IPS-11a (cell line): ENCODE results near the gene PXT1.
"Not testable (repeated sequence)": the region's sequence is repeated elsewhere in the genome, so short reads cannot be mapped to it uniquely, and the experiment has no call there.

Source experiments
- H3K4me3 ChIP-seq: one replicate; pipeline ENCODE4 v1.5.1; 2013; ENCODE audit warnings: low read depth, low read length, control low read depth

Gene PXT1

GRCh38 chr6:36371211-36371610 is 71.4 kb downstream of the PXT1 start:
- H3K4me3 ChIP-seq = no peak overlapping the region

DNA sequence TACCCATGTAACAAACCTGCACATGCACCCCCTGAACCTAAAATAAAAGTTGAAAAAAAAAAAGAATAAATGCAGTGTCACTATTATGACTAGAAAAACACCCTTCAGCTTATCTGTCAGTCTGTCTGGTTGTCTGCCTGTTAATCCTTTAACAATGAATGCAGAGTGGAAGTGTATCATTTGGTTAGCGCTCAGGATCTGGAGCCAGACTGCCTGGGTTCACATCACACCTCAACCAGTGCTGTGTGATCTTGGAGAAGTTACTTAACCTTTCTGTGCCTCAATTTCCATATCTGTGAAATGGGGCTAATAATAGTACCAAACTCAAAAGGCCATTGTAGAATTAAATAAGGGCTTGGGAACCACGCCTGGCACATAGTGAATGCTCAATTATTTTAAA is 72.0 kb downstream of the PXT1 start:
- H3K4me3 ChIP-seq = no peak overlapping the region

- no peak overlapping the region for H3K4me3 ChIP-seq
Measured at GRCh38 chr6:36368921-36369865, 73.5 kb downstream of the PXT1 start.

DNA sequence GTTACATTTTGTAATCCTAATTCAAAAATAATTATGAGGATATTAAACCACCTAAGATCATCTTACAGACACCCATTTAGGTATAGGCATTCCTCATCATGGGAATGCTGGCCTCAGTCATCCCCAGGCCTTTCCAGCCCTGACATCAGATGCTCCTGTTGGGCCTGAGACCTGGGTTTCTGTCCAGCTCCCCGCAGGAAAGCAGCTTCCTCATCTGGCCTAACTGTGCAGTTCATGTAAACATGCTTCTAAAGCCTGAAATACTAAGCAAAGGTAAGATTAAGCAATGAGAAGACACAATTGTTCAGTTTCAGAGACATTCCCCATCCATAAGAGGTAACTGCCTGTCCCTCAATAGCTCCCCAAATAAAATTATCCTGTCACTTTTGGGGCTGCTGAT is 74.2 kb downstream of the PXT1 start:
- no peak overlapping the region for H3K4me3 ChIP-seq

- no peak overlapping the region for H3K4me3 ChIP-seq
Measured at GRCh38 chr6:36367743-36368142, 74.9 kb downstream of the PXT1 start.

DNA sequence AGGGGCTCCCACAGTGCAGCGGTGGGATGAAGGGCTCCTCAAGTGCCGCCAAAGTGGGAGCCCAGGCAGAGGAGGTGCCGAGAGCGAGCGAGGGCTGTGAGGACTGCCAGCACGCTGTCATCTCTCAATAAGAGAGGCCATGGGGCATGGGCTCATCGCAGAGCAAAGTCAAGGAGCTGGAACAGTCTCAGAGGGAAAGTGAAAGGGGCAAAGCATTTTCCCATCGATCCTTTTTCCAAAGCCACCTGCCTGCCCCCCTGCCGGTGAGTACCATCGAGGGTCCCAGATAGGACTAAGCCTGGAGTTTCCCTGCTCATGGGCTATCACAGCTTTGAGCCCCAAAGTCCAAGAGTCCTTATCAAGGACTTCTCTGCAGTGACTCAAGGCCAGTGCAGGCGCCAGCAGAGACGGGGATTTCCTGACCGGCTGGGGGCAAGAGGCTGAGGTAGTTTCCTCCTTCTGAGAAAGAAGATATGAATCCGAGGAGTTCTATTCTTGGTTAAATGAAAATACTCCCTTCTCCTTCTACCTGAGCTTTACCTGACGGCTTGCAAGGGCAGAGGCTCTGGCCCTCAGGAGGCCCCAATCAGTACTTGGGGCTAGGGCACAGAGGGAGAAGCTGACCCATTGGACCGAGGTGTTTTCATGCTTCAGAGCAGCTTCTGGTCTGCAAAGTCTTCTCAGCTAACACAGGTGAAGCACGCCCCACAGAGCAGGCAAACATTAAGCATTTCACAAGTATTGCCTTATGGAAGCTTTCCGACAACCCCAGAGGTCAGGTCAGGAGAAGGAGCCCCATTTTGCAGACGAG is 77.8 kb downstream of the PXT1 start:
- H3K4me3 ChIP-seq = no peak overlapping the region

- not testable (repeated sequence) for H3K4me3 ChIP-seq
Measured at GRCh38 chr6:36364061-36364635, 78.5 kb downstream of the PXT1 start.

GRCh38 chr6:36363371-36363752 is 79.3 kb downstream of the PXT1 start:
- H3K4me3 ChIP-seq = not testable (repeated sequence)

DNA sequence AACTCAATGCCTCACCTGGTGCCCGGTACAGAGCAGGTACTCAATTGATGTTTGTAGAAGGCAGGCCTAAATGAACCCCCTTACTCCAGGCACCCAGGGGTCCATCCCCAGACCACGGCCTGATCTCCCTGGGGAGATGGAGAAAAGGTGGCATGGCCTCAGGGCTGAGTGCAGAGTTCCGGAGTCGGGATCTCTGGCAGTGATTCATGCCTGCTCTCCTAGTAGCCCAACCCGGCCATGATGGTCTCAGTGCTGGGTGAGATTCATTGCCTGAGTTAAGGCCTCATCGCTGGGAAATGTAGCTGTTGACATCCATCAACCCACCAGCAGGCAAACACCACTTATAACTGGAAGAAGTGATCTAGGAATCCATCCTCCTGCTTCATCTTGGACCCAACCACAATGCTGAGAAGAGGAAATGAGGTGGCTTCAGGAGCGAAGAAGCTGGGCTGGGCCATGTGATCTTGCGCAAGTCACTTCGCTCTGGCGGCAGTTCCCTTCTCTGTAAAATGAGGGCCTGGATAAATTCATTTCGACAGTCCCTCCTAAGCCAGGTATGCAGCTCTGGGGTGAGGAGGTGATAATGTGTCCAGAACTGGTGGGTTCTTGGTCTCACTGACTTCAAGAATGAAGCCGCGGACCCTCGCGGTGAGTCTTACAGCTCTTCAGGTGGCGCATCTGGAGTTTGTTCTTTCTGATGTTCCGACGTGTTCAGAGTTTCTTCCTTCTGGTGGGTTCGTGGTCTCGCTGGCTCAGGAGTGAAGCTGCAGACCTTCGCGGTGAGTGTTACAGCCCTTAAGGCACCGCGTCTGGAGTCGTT is 79.9 kb downstream of the PXT1 start:
- H3K4me3 ChIP-seq = no peak overlapping the region

- H3K4me3 ChIP-seq = no peak overlapping the region
Measured at GRCh38 chr6:36361071-36361470, 81.6 kb downstream of the PXT1 start.

GRCh38 chr6:36360241-36361054 is 82.2 kb downstream of the PXT1 start:
- no peak overlapping the region for H3K4me3 ChIP-seq

- H3K4me3 ChIP-seq = no peak overlapping the region
Measured at GRCh38 chr6:36358226-36358915, 84.3 kb downstream of the PXT1 start.

- no peak overlapping the region for H3K4me3 ChIP-seq
Measured at GRCh38 chr6:36357872-36358225, 84.8 kb downstream of the PXT1 start.

GRCh38 chr6:36355819-36356218 is 86.8 kb downstream of the PXT1 start:
- no peak overlapping the region for H3K4me3 ChIP-seq

- H3K4me3 ChIP-seq = no peak overlapping the region
Measured at GRCh38 chr6:36353411-36353915, 89.2 kb downstream of the PXT1 start.

- no peak overlapping the region for H3K4me3 ChIP-seq
Measured at GRCh38 chr6:36352477-36353157, 90.0 kb downstream of the PXT1 start.

GRCh38 chr6:36350681-36351571 is 91.7 kb downstream of the PXT1 start:
- no peak overlapping the region for H3K4me3 ChIP-seq

DNA sequence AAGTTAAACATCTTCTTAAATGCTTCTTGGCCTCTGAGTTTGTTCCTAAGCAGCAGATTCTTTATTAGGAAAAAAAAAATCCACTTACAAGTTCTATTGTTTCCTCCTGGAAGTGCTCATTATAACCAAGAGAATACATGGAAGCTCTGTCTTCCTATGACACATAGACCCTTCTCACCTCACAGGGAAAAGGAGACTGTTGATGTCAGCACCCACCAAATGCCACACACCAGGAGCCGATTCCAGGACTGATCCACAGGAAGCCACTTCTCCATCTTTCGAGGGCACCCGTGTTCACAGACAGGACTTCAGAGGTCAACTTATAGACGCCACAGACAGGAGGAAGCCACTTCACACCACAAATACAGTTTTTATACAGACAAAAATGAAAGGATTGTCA is 92.6 kb downstream of the PXT1 start:
- H3K4me3 ChIP-seq = no peak overlapping the region
